Endothelial cell (in vitro differentiated cells): ENCODE data around the gene CCNI2. TPM values are rescaled to one million over a fixed set of nuclear protein-coding genes. Genes with fewer than 3 reads are reported as not detected.

Experiments used
- DNase-seq: peaks from one replicate; pipeline ENCODE4 v3.0.0; 2021; ENCODE audit warnings: low spot score
- H3K27ac Mint-ChIP-seq: one replicate; pipeline ENCODE4 v1.8.0; 2021; ENCODE audit warnings: mixed read lengths, inconsistent platforms; ENCODE audit not compliant: unreplicated experiment
- H3K27me3 Mint-ChIP-seq: one replicate; pipeline ENCODE4 v1.8.0; 2021; ENCODE audit warnings: mild to moderate bottlenecking, moderate library complexity, mixed read lengths, inconsistent platforms; ENCODE audit not compliant: unreplicated experiment
- H3K36me3 Mint-ChIP-seq: one replicate; pipeline ENCODE4 v1.8.0; 2021; ENCODE audit warnings: mild to moderate bottlenecking, low read depth, mixed read lengths, inconsistent platforms; ENCODE audit not compliant: unreplicated experiment
- H3K4me1 Mint-ChIP-seq: one replicate; pipeline ENCODE4 v1.8.0; 2021; ENCODE audit warnings: mild to moderate bottlenecking, mixed read lengths, inconsistent platforms; ENCODE audit not compliant: unreplicated experiment
- H3K4me3 Mint-ChIP-seq: one replicate; pipeline ENCODE4 v1.8.0; 2021; ENCODE audit warnings: mild to moderate bottlenecking, mixed read lengths, inconsistent platforms; ENCODE audit not compliant: unreplicated experiment
- H3K9me3 Mint-ChIP-seq: one replicate; pipeline ENCODE4 v1.8.0; 2021; ENCODE audit warnings: mixed read lengths, inconsistent platforms; ENCODE audit not compliant: unreplicated experiment
- CTCF ChIP-seq: fragments of 200-600 bp; sonication (generic); IDR thresholded peaks from one replicate; pipeline ENCODE4 v1.5.0; 2021; ENCODE audit warnings: antibody characterized with exemption; ENCODE audit not compliant: unreplicated experiment
- total RNA-seq: library from RNA; stranded (reverse); fragmentation: NEBNext Ultra II Directional; extraction: Animal tissue kit (Norgen Biotek cat#: 25700); gene quantifications from one replicate; pipeline ENCODE4 v1.2.1, GENCODE V29; 2021; ENCODE audit not compliant: unreplicated experiment

The CCNI2 gene
- total RNA-seq, 1 donor from 2014 or later, result not detected

DNA sequence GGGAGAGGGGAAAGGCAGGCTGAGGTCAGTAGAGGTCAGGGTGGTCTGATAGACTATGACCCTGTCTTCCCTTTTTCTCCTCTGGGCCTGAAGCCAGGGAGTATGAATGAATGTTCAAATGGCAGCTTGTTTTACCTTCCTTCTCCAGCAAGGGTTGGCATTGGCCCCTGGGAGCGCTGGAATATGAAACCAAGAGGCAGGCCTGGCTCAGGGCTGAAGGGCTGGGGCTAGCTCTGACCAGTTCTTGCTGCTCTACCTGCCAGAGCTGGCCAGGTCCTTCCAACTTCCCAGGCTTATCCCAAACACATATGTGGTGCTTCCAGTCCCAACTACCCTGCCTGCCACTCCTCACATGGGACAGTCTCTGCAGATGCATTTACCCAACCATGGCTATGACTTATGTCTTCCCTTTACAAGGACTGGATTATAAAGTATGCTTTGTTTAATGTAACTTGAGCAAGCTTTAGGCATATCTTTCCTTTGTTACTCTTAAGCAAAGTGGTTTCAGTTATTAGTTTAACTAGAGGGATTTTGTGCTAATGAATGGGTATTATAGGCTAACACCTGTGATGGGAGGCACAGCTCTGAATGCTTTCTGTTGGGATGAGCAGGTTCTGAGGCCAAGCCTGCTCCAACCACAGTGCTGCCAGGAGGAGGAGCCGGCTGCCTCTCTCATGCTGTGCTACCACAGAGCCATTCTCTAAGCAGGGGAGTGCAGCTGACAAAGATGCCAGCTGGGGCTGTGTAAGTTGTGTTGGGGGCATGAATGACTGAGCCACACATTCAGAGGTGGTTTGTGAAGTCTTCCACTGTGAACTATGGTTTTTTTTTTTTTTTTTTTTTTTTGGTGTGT, 6.1 kb downstream of the CCNI2 start:
- no peak for TF ChIP-seq CTCF
- no peak overlapping the region for H3K27ac Mint-ChIP-seq
- H3K4me3 Mint-ChIP-seq, result no peak overlapping the region
- no peaks in the 10 kb centered on the region for H3K36me3 Mint-ChIP-seq
- peak; percentile 2 for DNase-seq
- H3K4me1 Mint-ChIP-seq, result peaks cover 2% of the 10 kb centered on the region
- H3K9me3 Mint-ChIP-seq, result no peaks in the 10 kb centered on the region
- peaks cover 6% of the 10 kb centered on the region for H3K27me3 Mint-ChIP-seq

GRCh38 chr5:132754111-132754510, 6.9 kb downstream of the CCNI2 start:
- Mint-ChIP-seq H3K27ac (no peak overlapping the region), H3K36me3 (peaks cover 6% of the 10 kb centered on the region), H3K9me3 (no peaks in the 10 kb centered on the region), H3K4me3 (no peak overlapping the region), H3K4me1 (peaks cover 2% of the 10 kb centered on the region), H3K27me3 (peaks cover 2% of the 10 kb centered on the region)
- TF ChIP-seq CTCF, result no peak
- DNase-seq, result no peak

GRCh38 chr5:132754947-132755346, 7.7 kb downstream of the CCNI2 start:
- no peak overlapping the region for H3K4me3 Mint-ChIP-seq
- no peak overlapping the region for H3K27ac Mint-ChIP-seq
- peaks cover 2% of the 10 kb centered on the region for H3K27me3 Mint-ChIP-seq
- peak; percentile 24 for DNase-seq
- TF ChIP-seq CTCF, result no peak
- peaks cover 2% of the 10 kb centered on the region for H3K4me1 Mint-ChIP-seq
- H3K9me3 Mint-ChIP-seq, result no peaks in the 10 kb centered on the region
- H3K36me3 Mint-ChIP-seq, result peaks cover 6% of the 10 kb centered on the region

DNA sequence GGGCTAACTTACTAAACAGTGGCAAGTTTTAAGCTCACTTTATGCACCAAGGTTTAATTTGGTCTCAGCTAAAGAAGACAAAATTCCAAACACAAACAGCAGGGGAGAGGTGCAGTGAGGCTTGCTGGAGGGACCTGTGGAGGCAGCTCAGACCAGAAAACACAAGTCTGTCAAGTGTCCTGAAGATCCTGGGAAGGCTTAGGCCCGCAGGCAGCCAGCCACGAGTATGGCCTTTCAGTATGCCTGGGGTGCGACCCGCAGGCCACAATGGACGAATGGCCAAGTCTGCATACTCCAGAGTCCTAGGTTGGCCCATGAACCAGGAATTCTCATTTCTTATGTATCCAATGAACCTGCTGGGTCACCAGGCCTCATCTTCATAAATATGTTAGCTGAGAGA, 9.3 kb downstream of the CCNI2 start:
- Mint-ChIP-seq H3K36me3 (peaks cover 15% of the 10 kb centered on the region), H3K4me3 (no peak overlapping the region), H3K27me3 (peaks cover 2% of the 10 kb centered on the region), H3K9me3 (no peaks in the 10 kb centered on the region), H3K4me1 (peaks cover 2% of the 10 kb centered on the region), H3K27ac (no peak overlapping the region)
- DNase-seq, result no peak
- no peak for TF ChIP-seq CTCF

DNA sequence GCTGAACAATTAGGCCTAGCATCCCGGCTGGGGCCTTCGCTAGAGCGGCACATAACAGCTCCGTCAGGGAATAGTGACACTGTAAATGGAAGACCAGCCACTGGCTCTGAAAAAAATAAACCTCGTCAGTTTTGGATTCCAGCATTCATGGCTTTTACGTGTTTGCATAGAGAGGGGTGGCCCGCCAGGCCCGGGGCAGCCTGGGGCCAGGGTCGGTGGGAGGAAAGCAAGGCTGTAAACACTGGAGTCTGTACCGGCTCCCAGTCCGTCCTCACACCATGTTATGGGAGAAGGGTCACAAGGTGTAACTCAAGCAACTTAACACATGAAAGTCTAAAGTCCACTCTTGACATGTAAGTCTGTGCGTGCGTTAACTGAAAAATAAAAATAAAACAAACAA, 11.2 kb downstream of the CCNI2 start:
- Mint-ChIP-seq H3K4me3 (no peak overlapping the region), H3K27me3 (peaks cover 2% of the 10 kb centered on the region), H3K36me3 (peaks cover 20% of the 10 kb centered on the region), H3K4me1 (peaks cover 2% of the 10 kb centered on the region), H3K27ac (no peak overlapping the region), H3K9me3 (no peaks in the 10 kb centered on the region)
- DNase-seq, result peak; percentile 1
- TF ChIP-seq CTCF, result no peak
